GM18517 (cell line): ENCODE results near the gene ST8SIA5.

ENCODE experiments used
- ATAC-seq: cut with Tn5 transposase; IDR thresholded peaks from one replicate; pipeline ENCODE4 v1.9.1; 2021; ENCODE audit warnings: mild to moderate bottlenecking, moderate library complexity; ENCODE audit not compliant: unreplicated experiment

Gene ST8SIA5

GRCh38 chr18:46715062-46715461 lies 41.8 kb downstream of the ST8SIA5 start:
- no peak for ATAC-seq

GRCh38 chr18:46712406-46712805 lies 44.4 kb downstream of the ST8SIA5 start:
- ATAC-seq = no peak

GRCh38 chr18:46711444-46711863 lies 45.4 kb downstream of the ST8SIA5 start:
- peak; percentile 79 for ATAC-seq

GRCh38 chr18:46706968-46707367 lies 49.9 kb downstream of the ST8SIA5 start:
- no peak for ATAC-seq

- ATAC-seq = no peak
These were observed 51.3 kb downstream of the ST8SIA5 start for GRCh38 chr18:46705521-46705920.

GRCh38 chr18:46704816-46705215 lies 52.0 kb downstream of the ST8SIA5 start:
- ATAC-seq = no peak

GRCh38 chr18:46704189-46704588 lies 52.7 kb downstream of the ST8SIA5 start:
- no peak for ATAC-seq

- ATAC-seq = no peak
These were observed 54.4 kb downstream of the ST8SIA5 start for GRCh38 chr18:46702471-46702870.

- ATAC-seq = no peak
These were observed 56.6 kb downstream of the ST8SIA5 start for GRCh38 chr18:46700066-46700824.

GRCh38 chr18:46696702-46697101 lies 60.2 kb downstream of the ST8SIA5 start:
- ATAC-seq = no peak

GRCh38 chr18:46696268-46696667 lies 60.6 kb downstream of the ST8SIA5 start:
- ATAC-seq = no peak

GRCh38 chr18:46693996-46694395 lies 62.9 kb downstream of the ST8SIA5 start:
- ATAC-seq = no peak

- no peak for ATAC-seq
These were observed 67.9 kb downstream of the ST8SIA5 start for GRCh38 chr18:46688853-46689525.

- ATAC-seq = no peak
These were observed 70.7 kb downstream of the ST8SIA5 start for GRCh38 chr18:46686186-46686585.

- no peak for ATAC-seq
These were observed 73.6 kb downstream of the ST8SIA5 start for GRCh38 chr18:46683252-46683651.

GRCh38 chr18:46680784-46681695 lies 75.8 kb downstream of the ST8SIA5 start:
- no peak for ATAC-seq

GRCh38 chr18:46679846-46680598 lies 76.8 kb downstream of the ST8SIA5 start:
- no peak for ATAC-seq

- no peak for ATAC-seq
These were observed 78.0 kb downstream of the ST8SIA5 start for GRCh38 chr18:46678785-46679399.

- ATAC-seq = no peak
These were observed 78.8 kb downstream of the ST8SIA5 start for GRCh38 chr18:46678041-46678440.

- ATAC-seq = no peak
These were observed 79.2 kb downstream of the ST8SIA5 start for GRCh38 chr18:46677611-46678010.
